Uterus (tissue), 4 donors: ENCODE data around the gene ZSCAN26. TPM values are rescaled to one million over a fixed set of nuclear protein-coding genes. Genes with fewer than 3 reads are reported as not detected.
"Not testable (repeated sequence)": the region's sequence is repeated elsewhere in the genome, so short reads cannot be mapped to it uniquely, and the experiment has no call there.

Source experiments
- DNase-seq, 2 donors: peaks; one replicate each; pipeline ENCODE4 v3.0.0-alpha.2; 2019 to 2020
- H3K27ac ChIP-seq, 2 donors: fragments of 200-600 bp; sonication (generic); 1 replicate in 1 of 2; 2 replicates in 1 of 2; pipeline ENCODE4 v1.5.1; 2016 to 2018
- H3K27me3 ChIP-seq, 2 donors: fragments of 200-600 bp; sonication (generic); one replicate each; pipeline ENCODE4 v1.5.1; 2018 to 2019; ENCODE audit warnings: control low read depth in 1 of 2
- H3K36me3 ChIP-seq, 2 donors: fragments of 200-600 bp; sonication (generic); one replicate each; pipeline ENCODE4 v1.5.1; 2019; ENCODE audit warnings: control low read depth in 1 of 2
- H3K4me1 ChIP-seq, 2 donors: fragments of 200-600 bp; sonication (generic); one replicate each; pipeline ENCODE4 v1.5.1; 2018 to 2019; ENCODE audit warnings: control low read depth in 1 of 2
- H3K4me3 ChIP-seq, 2 donors: fragments of 200-600 bp; sonication (generic); 1 replicate in 1 of 2; 2 replicates in 1 of 2; pipeline ENCODE4 v1.5.1; 2018 to 2019; ENCODE audit warnings: mild to moderate bottlenecking in 1 of 2
- H3K9me3 ChIP-seq, 2 donors: fragments of 200-600 bp; sonication (generic); one replicate each; pipeline ENCODE4 v1.5.1; 2019; ENCODE audit warnings: control low read depth in 1 of 2
- POLR2A ChIP-seq, 2 donors: fragments of 450-650 bp; IDR thresholded peaks; one replicate each; pipeline ENCODE4 v1.6.1; 2016; ENCODE audit warnings: antibody characterized with exemption in 2 of 2, mild to moderate bottlenecking in 1 of 2, moderate library complexity in 1 of 2
- intact Hi-C: fragments of 100-400 bp; cut with DNase I; formaldehyde crosslinking; loops from one replicate; pipeline ENCODE4 v1.15.1; 2023; ENCODE audit warnings: low total_unique reads
- total RNA-seq, 4 donors: library from RNA; depleted of rRNA in 3 of 4; stranded (reverse); fragments of >200 nt in 3 of 4; gene quantifications; one replicate each; pipeline versions ENCODE4 v1.1.0 to v1.2.4, GENCODE V29; 2014 to 2023
- TF ChIP-seq, protein P1 (sequence below), 4 experiments: fragments of 200-600 bp in 2 of 4; fragments of 450-650 bp in 2 of 4; sonication (generic) in 2 of 4; IDR thresholded peaks; one replicate each; pipeline ENCODE4 v1.5.1; 2016 to 2019; ENCODE audit warnings: antibody characterized with exemption in 4 of 4, mild to moderate bottlenecking in 2 of 4, moderate library complexity in 1 of 4
- donor health status: DM: yes; HTN: yes; CAD: no.

The ZSCAN26 gene
- total RNA-seq, 4 donors from 2014 or later = 12.6 to 54.7 (median 33.4) TPM

GRCh38 chr6:28303570-28303969, 36.6 kb downstream of the ZSCAN26 start:
- Histone ChIP-seq H3K27me3 (no peaks in the 10 kb centered on the region), H3K27ac (no peak overlapping the region), H3K4me1 (no peaks in the 10 kb centered on the region), H3K4me3 (no peak overlapping the region), H3K36me3 (no peaks in the 10 kb centered on the region), H3K9me3 (no peaks in the 10 kb centered on the region)
- TF ChIP-seq, protein P1, sequence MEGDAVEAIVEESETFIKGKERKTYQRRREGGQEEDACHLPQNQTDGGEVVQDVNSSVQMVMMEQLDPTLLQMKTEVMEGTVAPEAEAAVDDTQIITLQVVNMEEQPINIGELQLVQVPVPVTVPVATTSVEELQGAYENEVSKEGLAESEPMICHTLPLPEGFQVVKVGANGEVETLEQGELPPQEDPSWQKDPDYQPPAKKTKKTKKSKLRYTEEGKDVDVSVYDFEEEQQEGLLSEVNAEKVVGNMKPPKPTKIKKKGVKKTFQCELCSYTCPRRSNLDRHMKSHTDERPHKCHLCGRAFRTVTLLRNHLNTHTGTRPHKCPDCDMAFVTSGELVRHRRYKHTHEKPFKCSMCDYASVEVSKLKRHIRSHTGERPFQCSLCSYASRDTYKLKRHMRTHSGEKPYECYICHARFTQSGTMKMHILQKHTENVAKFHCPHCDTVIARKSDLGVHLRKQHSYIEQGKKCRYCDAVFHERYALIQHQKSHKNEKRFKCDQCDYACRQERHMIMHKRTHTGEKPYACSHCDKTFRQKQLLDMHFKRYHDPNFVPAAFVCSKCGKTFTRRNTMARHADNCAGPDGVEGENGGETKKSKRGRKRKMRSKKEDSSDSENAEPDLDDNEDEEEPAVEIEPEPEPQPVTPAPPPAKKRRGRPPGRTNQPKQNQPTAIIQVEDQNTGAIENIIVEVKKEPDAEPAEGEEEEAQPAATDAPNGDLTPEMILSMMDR (IDR thresholded peaks at IDR 0.05) = no peak
- no peak for TF ChIP-seq POLR2A (IDR thresholded peaks at IDR 0.05)
- DNase-seq = no peak
- intact Hi-C loops = no loop called here

GRCh38 chr6:28306363-28306762, 39.4 kb downstream of the ZSCAN26 start:
- H3K27me3 ChIP-seq, H3K4me3 ChIP-seq, DNase-seq, H3K27ac ChIP-seq, H3K36me3 ChIP-seq, H3K4me1 ChIP-seq, H3K9me3 ChIP-seq, intact Hi-C loops: not testable (repeated sequence)

DNA sequence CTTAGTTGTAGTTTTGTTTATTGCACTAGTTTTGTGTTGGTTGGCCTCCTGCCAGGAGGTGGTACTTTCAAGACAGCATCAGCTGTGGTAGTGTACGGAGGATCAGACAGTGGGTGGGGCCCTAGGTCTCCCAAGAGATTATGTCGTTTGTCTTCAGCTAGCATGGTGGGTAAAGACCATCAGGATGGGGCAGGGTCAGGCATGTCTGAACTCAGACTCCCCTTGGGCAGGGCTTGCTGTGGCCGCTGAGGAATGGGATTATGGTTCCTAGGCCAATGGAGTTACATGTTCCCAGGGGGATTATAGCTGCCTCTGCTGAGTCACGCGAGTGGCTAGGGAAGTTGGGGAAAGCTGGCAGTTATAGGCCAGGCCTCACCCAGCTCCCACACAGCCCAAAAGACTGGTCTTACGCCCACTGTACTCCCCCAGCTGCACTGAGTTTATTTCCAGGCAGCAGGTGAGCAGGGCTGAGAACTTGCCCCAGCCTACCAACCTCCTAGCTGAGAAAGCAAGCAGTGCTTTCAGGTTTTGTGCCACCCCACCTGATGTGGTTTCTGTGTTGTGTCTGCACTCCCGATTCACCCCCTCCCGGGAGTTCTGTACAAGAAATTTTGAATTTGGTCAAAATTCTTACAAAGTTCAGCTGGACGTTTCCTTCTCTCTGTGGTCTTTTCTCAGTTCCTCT, 44.3 kb downstream of the ZSCAN26 start:
- H3K27ac ChIP-seq = no peak overlapping the region
- no peak for TF ChIP-seq POLR2A (IDR thresholded peaks at IDR 0.05)
- TF ChIP-seq, protein P1 (IDR thresholded peaks at IDR 0.05) = no peak
- intact Hi-C loops = no loop called here
- H3K4me3 ChIP-seq = no peak overlapping the region
- DNase-seq = no peak
- no peaks in the 10 kb centered on the region for H3K27me3 ChIP-seq
- H3K36me3 ChIP-seq = no peaks in the 10 kb centered on the region
- H3K4me1 ChIP-seq = no peaks in the 10 kb centered on the region
- no peaks in the 10 kb centered on the region for H3K9me3 ChIP-seq

- no peak for DNase-seq
- no peak for TF ChIP-seq POLR2A (IDR thresholded peaks at IDR 0.05)
- TF ChIP-seq, protein P1 (IDR thresholded peaks at IDR 0.05) = no peak
- intact Hi-C loops = no loop called here
- Histone ChIP-seq H3K27me3 (no peaks in the 10 kb centered on the region), H3K27ac (no peak overlapping the region), H3K36me3 (no peaks in the 10 kb centered on the region), H3K4me3 (no peak overlapping the region), H3K9me3 (no peaks in the 10 kb centered on the region), H3K4me1 (no peaks in the 10 kb centered on the region)
Measured at GRCh38 chr6:28312939-28313338, 46.0 kb downstream of the ZSCAN26 start.

DNA sequence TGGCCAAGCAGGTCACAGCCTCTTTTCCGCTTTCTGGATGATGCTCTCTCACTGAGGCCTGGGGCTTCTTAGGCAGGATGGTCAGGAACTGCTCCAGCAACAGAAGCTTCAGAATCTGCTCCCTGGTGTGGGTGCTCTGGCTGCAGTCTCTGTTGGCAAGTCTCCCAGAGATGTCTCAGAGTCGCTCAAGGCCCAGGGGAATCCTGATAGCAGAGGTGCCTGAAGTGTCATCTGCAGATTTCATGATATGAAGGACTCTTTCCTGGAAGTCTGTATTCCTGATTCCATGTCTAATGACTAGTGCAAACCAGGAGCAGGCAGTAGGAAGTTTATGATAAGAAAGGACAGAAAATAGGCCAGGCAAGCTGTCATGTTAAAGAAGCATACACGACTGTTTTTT, 48.7 kb downstream of the ZSCAN26 start:
- no peak overlapping the region for H3K4me3 ChIP-seq
- intact Hi-C loops = no loop called here
- no peaks in the 10 kb centered on the region for H3K4me1 ChIP-seq
- no peaks in the 10 kb centered on the region for H3K27me3 ChIP-seq
- TF ChIP-seq, protein P1 (IDR thresholded peaks at IDR 0.05) = no peak
- TF ChIP-seq POLR2A (IDR thresholded peaks at IDR 0.05) = no peak
- H3K36me3 ChIP-seq = no peaks in the 10 kb centered on the region
- no peak overlapping the region for H3K27ac ChIP-seq
- no peaks in the 10 kb centered on the region for H3K9me3 ChIP-seq
- DNase-seq = no peak

DNA sequence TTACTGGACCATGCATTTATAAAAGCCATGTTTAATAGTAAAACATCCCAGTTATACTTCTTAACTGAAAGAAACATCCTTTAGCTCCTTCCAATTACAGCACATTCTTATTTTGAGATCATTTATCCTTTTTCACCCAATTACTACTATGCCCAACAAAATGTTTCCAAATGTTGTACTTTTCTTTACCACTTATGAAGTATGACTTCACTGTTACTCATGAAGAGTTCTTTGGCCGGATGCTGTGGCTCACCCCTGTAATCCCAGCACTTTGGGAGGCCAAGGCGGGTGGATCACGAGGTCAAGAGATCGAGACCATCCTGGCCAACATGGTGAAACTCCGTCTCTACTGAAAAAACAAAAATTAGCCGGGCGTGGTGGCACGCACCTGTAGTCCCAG, 50.9 kb downstream of the ZSCAN26 start:
- DNase-seq, H3K27ac ChIP-seq, H3K9me3 ChIP-seq, intact Hi-C loops, H3K27me3 ChIP-seq, H3K4me1 ChIP-seq, H3K4me3 ChIP-seq, H3K36me3 ChIP-seq: not testable (repeated sequence)
